ENCODE measurements around the gene CCL5. TPM values are rescaled to one million over a fixed set of nuclear protein-coding genes. Genes with fewer than 3 reads are reported as not detected.

CCL5 gene
- total and polyA plus RNA-seq, 2 experiments from 2014 or later = not detected

DNA sequence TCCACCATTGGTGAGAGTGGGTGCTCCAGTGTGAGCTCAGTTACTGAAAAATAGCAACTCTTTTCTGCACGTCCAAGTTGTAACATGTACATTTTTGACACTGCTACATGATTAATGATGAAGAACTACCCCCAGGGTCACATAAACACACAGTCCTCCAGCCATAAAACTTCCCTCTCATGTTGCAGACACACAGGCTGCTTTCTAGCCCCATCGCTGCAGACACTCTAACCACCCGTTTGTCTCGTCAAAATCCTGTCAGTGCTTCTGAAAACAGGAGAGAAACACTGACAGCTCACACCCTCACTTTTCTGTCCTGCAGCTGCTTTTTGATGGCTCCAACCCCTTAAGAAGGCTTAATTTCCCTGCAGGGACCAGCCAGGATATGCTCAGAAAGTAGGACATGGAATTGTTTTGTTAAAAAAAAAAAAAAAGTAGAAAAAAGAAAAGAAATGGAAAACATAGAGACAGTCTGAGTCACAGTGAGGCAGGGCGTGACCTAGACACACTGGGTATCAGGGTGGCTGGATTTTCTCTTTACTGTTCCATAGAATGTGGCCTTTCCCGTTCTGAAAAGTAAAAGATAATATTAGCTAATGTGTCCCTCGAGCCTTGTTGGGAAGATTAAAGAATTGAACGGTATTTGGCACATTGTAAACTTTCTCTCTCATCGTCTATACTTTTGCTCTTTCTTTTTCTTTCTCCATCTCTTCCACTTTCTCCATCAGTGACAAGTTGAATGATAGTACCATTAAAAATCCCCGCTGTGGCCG, 20.7 kb upstream of the CCL5 start:
- no peaks in the 10 kb centered on the region for H3K79me2 ChIP-seq (replicated peaks; ENCODE audit: insufficient read depth)
- no peak overlapping the region for H3K27ac Mint-ChIP-seq
- TF ChIP-seq EZH2 (IDR thresholded peaks at IDR 0.05; ENCODE audit: low read depth, unreplicated experiment) (no peak), NANOG (IDR thresholded peaks at IDR 0.05; ENCODE audit: borderline replicate concordance) (no peak), EZH2phosphoT487 (IDR thresholded peaks at IDR 0.05; ENCODE audit: unreplicated experiment) (no peak)
- TF ChIP-seq, protein P1, sequence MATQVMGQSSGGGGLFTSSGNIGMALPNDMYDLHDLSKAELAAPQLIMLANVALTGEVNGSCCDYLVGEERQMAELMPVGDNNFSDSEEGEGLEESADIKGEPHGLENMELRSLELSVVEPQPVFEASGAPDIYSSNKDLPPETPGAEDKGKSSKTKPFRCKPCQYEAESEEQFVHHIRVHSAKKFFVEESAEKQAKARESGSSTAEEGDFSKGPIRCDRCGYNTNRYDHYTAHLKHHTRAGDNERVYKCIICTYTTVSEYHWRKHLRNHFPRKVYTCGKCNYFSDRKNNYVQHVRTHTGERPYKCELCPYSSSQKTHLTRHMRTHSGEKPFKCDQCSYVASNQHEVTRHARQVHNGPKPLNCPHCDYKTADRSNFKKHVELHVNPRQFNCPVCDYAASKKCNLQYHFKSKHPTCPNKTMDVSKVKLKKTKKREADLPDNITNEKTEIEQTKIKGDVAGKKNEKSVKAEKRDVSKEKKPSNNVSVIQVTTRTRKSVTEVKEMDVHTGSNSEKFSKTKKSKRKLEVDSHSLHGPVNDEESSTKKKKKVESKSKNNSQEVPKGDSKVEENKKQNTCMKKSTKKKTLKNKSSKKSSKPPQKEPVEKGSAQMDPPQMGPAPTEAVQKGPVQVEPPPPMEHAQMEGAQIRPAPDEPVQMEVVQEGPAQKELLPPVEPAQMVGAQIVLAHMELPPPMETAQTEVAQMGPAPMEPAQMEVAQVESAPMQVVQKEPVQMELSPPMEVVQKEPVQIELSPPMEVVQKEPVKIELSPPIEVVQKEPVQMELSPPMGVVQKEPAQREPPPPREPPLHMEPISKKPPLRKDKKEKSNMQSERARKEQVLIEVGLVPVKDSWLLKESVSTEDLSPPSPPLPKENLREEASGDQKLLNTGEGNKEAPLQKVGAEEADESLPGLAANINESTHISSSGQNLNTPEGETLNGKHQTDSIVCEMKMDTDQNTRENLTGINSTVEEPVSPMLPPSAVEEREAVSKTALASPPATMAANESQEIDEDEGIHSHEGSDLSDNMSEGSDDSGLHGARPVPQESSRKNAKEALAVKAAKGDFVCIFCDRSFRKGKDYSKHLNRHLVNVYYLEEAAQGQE (IDR thresholded peaks at IDR 0.05; ENCODE audit: unreplicated experiment) = no peak
- TF ChIP-seq, protein P2, sequence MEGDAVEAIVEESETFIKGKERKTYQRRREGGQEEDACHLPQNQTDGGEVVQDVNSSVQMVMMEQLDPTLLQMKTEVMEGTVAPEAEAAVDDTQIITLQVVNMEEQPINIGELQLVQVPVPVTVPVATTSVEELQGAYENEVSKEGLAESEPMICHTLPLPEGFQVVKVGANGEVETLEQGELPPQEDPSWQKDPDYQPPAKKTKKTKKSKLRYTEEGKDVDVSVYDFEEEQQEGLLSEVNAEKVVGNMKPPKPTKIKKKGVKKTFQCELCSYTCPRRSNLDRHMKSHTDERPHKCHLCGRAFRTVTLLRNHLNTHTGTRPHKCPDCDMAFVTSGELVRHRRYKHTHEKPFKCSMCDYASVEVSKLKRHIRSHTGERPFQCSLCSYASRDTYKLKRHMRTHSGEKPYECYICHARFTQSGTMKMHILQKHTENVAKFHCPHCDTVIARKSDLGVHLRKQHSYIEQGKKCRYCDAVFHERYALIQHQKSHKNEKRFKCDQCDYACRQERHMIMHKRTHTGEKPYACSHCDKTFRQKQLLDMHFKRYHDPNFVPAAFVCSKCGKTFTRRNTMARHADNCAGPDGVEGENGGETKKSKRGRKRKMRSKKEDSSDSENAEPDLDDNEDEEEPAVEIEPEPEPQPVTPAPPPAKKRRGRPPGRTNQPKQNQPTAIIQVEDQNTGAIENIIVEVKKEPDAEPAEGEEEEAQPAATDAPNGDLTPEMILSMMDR (conservative IDR thresholded peaks at IDR 0.05; ENCODE audit: low read depth in 2 of 2) = no peak
- H3K9me3 Mint-ChIP-seq = no peaks in the 10 kb centered on the region; the same call in 2 of the 3 replicates
- peaks cover 3% of the 10 kb centered on the region for H3K27me3 Mint-ChIP-seq (ENCODE audit: insufficient read depth, low read depth, poor library complexity)
- H3F3A ChIP-seq (replicated peaks; ENCODE audit: low read depth) = no peaks in the 10 kb centered on the region
- no peaks in the 10 kb centered on the region for H4K20me1 ChIP-seq (replicated peaks; ENCODE audit: insufficient read depth)
- H3K4me1 Mint-ChIP-seq = no peaks in the 10 kb centered on the region
- DNase-seq (ENCODE audit: low spot score) = no peak
- ATAC-seq = no peak
- 0 out of 3 replicates have a peak, but pooled peaks cover 3% of the 10 kb centered on the region for H3K36me3 Mint-ChIP-seq (ENCODE audit: low read depth)
- no peaks in the 10 kb centered on the region for H3K4me1 ChIP-seq (ENCODE audit: insufficient read depth)
- no peak overlapping the region for H3K4me3 Mint-ChIP-seq
- H3K27ac ChIP-seq (ENCODE audit: low read depth) = no peak overlapping the region
- no peaks in the 10 kb centered on the region; the same call in 1 of the 2 replicates for H3K36me3 ChIP-seq (ENCODE audit: insufficient read depth)
- no peak overlapping the region for H2AFZ ChIP-seq
- no peaks in the 10 kb centered on the region for H3K27me3 ChIP-seq (ENCODE audit: insufficient read depth)
- no peaks in the 10 kb centered on the region for H3K9me2 ChIP-seq (ENCODE audit: insufficient read depth)
- H3K4me3 ChIP-seq = no peak overlapping the region
- H3K4me2 ChIP-seq = no peak overlapping the region

DNA sequence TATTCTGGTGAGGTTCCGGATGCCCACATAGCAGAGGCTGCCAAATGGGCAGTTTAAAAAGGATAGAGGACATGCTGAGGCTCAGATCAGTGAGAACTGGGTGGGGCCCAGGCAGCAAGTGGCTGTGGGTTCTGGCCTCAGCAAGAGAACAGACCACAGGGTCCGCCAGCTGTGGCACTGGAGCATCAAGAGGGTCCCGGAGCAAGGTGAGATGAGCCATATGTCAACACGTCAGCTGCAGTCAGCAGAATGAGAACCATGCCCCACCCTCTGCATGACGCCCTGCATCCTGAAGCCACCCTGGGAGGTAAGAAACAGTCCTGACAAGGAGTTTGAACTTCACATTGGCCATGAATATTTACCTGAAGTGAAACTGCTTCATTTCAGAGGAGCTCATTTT, 20.1 kb upstream of the CCL5 start:
- H3K9me2 ChIP-seq (ENCODE audit: insufficient read depth) = no peaks in the 10 kb centered on the region
- H3K36me3 Mint-ChIP-seq (ENCODE audit: low read depth) = no peaks in the 10 kb centered on the region
- H3F3A ChIP-seq (replicated peaks; ENCODE audit: low read depth) = no peaks in the 10 kb centered on the region
- no peaks in the 10 kb centered on the region for H4K20me1 ChIP-seq (replicated peaks; ENCODE audit: insufficient read depth)
- H3K79me2 ChIP-seq (replicated peaks; ENCODE audit: insufficient read depth) = no peaks in the 10 kb centered on the region
- no peaks in the 10 kb centered on the region for H3K27me3 ChIP-seq (ENCODE audit: insufficient read depth)
- peaks cover 3% of the 10 kb centered on the region for H3K27me3 Mint-ChIP-seq (ENCODE audit: insufficient read depth, low read depth, poor library complexity)
- H3K4me1 ChIP-seq (ENCODE audit: insufficient read depth) = no peaks in the 10 kb centered on the region
- H2AFZ ChIP-seq = no peak overlapping the region
- DNase-seq (ENCODE audit: low spot score) (no peak), ATAC-seq (no peak)
- no peak overlapping the region for H3K27ac ChIP-seq (ENCODE audit: low read depth)
- H3K4me3 Mint-ChIP-seq = no peak overlapping the region
- no peak overlapping the region for H3K4me2 ChIP-seq
- no peaks in the 10 kb centered on the region; the same call in 2 of the 3 replicates for H3K9me3 Mint-ChIP-seq
- no peaks in the 10 kb centered on the region; the same call in 1 of the 2 replicates for H3K36me3 ChIP-seq (ENCODE audit: insufficient read depth)
- H3K4me3 ChIP-seq = no peak overlapping the region
- no peak overlapping the region for H3K27ac Mint-ChIP-seq
- no peaks in the 10 kb centered on the region for H3K4me1 Mint-ChIP-seq
- TF ChIP-seq, protein P2 (conservative IDR thresholded peaks at IDR 0.05; ENCODE audit: low read depth in 2 of 2) = no peak
- TF ChIP-seq, protein P3, sequence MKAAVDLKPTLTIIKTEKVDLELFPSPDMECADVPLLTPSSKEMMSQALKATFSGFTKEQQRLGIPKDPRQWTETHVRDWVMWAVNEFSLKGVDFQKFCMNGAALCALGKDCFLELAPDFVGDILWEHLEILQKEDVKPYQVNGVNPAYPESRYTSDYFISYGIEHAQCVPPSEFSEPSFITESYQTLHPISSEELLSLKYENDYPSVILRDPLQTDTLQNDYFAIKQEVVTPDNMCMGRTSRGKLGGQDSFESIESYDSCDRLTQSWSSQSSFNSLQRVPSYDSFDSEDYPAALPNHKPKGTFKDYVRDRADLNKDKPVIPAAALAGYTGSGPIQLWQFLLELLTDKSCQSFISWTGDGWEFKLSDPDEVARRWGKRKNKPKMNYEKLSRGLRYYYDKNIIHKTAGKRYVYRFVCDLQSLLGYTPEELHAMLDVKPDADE (IDR thresholded peaks at IDR 0.05) = no peak
- TF ChIP-seq CREB1 (CRISPR knock-in tag; IDR thresholded peaks at IDR 0.05; ENCODE audit: low read depth) (no peak), NANOG (IDR thresholded peaks at IDR 0.05; ENCODE audit: borderline replicate concordance) (no peak), JUNB (IDR thresholded peaks at IDR 0.05; ENCODE audit: unreplicated experiment) (no peak), STAT1 (IDR thresholded peaks at IDR 0.05; ENCODE audit: unreplicated experiment) (no peak), POLR2AphosphoS5 (IDR thresholded peaks at IDR 0.05; ENCODE audit: low read depth) (no peak), EZH2phosphoT487 (IDR thresholded peaks at IDR 0.05; ENCODE audit: unreplicated experiment) (no peak), ZNF331 (CRISPR knock-in tag; IDR thresholded peaks at IDR 0.05; ENCODE audit: low read depth) (no peak), EZH2 (IDR thresholded peaks at IDR 0.05; ENCODE audit: low read depth, unreplicated experiment) (no peak), ZNF114 (CRISPR knock-in tag; IDR thresholded peaks at IDR 0.05) (no peak)

All from GM23338 (cell line).